ENCODE results near the gene BICD1. TPM values are rescaled to one million over a fixed set of nuclear protein-coding genes. Genes with fewer than 3 reads are reported as not detected.

Gene BICD1
- total RNA-seq, 1 donor from 2014 or later: 6.1 TPM

GRCh38 chr12:32069071-32069470 is 37.6 kb upstream of the BICD1 start:
- FAIRE-seq (no peak), DNase-seq (ENCODE audit: low read depth) (no peak)
- Histone ChIP-seq H3K4me3 (ENCODE audit: low read depth, low read length) (no peak overlapping the region), H3K36me3 (ENCODE audit: control insufficient read depth, insufficient read depth, low read length) (no peaks in the 10 kb centered on the region), H3K27me3 (ENCODE audit: control insufficient read depth, insufficient read depth, low read length) (no peaks in the 10 kb centered on the region)
- TF ChIP-seq CTCF (IDR thresholded peaks at IDR 0.05; ENCODE audit: insufficient read depth, low read length, severe bottlenecking): no peak

- Histone ChIP-seq H3K4me3 (ENCODE audit: low read depth, low read length) (no peak overlapping the region), H3K36me3 (ENCODE audit: control insufficient read depth, insufficient read depth, low read length) (no peaks in the 10 kb centered on the region), H3K27me3 (ENCODE audit: control insufficient read depth, insufficient read depth, low read length) (no peaks in the 10 kb centered on the region)
- TF ChIP-seq CTCF (IDR thresholded peaks at IDR 0.05; ENCODE audit: insufficient read depth, low read length, severe bottlenecking): no peak
- DNase-seq (ENCODE audit: low read depth) (no peak), FAIRE-seq (no peak)
Measured at GRCh38 chr12:32069731-32070130, 36.9 kb upstream of the BICD1 start.

- DNase-seq (ENCODE audit: low read depth): peak; percentile 29
- FAIRE-seq: no peak
- TF ChIP-seq CTCF (IDR thresholded peaks at IDR 0.05; ENCODE audit: insufficient read depth, low read length, severe bottlenecking): no peak
- H3K4me3 ChIP-seq (ENCODE audit: low read depth, low read length): no peak overlapping the region
- H3K36me3 ChIP-seq (ENCODE audit: control insufficient read depth, insufficient read depth, low read length): no peaks in the 10 kb centered on the region
- peaks cover 2% of the 10 kb centered on the region for H3K27me3 ChIP-seq (ENCODE audit: control insufficient read depth, insufficient read depth, low read length)
Measured at GRCh38 chr12:32070370-32070769, 36.3 kb upstream of the BICD1 start.

- no peak for TF ChIP-seq CTCF (IDR thresholded peaks at IDR 0.05; ENCODE audit: insufficient read depth, low read length, severe bottlenecking)
- H3K36me3 ChIP-seq (ENCODE audit: control insufficient read depth, insufficient read depth, low read length): no peaks in the 10 kb centered on the region
- no peak overlapping the region for H3K4me3 ChIP-seq (ENCODE audit: low read depth, low read length)
- peaks cover 4% of the 10 kb centered on the region for H3K27me3 ChIP-seq (ENCODE audit: control insufficient read depth, insufficient read depth, low read length)
- DNase-seq (ENCODE audit: low read depth) (no peak), FAIRE-seq (no peak)
Measured at GRCh38 chr12:32072102-32072501, 34.5 kb upstream of the BICD1 start.

GRCh38 chr12:32074432-32074831 is 32.2 kb upstream of the BICD1 start:
- no peak for FAIRE-seq

More at GRCh38 chr12:32074432-32074831, 32.2 kb upstream of the BICD1 start:
- Histone ChIP-seq H3K36me3 (ENCODE audit: control insufficient read depth, insufficient read depth, low read length) (no peaks in the 10 kb centered on the region), H3K27me3 (ENCODE audit: control insufficient read depth, insufficient read depth, low read length) (peaks cover 4% of the 10 kb centered on the region), H3K4me3 (ENCODE audit: low read depth, low read length) (no peak overlapping the region)
- no peak for DNase-seq (ENCODE audit: low read depth)
- TF ChIP-seq CTCF (IDR thresholded peaks at IDR 0.05; ENCODE audit: insufficient read depth, low read length, severe bottlenecking): no peak
